NAMALWA (cell line): ENCODE results near the gene STRA8.

ENCODE experiments used
- DNase-seq: peaks from one replicate; pipeline ENCODE4 v3.0.0-alpha.2; 2015; ENCODE audit warnings: low spot score

The STRA8 gene

DNA sequence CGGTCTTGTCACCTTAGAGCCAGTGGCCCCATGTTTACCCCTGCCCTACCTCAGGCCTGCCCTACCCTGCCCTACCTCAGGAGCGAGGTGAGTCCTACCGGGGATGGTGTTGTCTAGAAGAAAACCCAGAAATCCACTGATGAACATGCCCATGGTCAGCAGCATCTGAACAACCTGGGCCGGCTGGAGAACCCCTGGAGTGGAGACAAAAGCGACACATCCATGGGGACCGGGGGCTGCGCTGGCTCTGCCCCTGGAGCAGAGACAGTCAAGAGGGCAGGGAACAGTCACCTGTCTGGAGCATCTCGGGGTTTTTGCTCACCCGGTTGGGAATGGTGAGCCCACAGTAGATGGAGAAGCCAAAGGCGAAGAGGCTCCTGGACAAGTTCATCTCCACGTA is 36.3 kb downstream of the STRA8 start:
- DNase-seq = no peak

DNA sequence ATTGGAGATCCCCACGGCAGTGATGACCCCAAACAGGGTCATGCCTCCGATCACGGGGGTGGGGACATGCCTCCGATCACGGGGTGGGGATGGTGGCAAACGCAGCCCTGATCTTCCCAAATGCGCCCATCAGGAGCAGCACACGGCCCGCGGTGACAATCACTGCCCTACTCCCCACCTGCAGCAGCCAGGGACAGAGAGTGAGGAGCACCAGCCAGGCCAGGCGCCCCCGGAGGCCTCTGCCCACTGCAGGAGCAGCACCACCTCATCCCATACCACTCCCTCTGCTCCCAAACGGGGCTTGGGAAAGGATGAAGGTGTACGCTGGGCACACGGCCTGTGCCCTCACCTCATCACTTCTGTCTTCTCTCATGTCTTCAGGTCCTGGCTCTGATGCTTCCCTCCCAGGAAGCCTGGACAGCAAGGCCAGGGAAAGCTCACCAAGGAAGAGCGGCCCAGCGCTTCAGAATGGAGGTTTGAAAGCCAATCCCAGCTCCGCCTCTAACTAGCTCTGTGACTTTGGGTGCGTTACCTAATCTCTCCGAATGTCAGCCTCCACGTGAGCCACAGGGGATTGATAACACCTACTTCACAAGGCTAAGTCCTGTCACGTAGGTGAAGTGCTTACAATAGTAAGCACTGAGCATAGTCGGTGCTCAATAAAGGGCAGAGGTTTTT is 37.1 kb downstream of the STRA8 start:
- no peak for DNase-seq

- no peak for DNase-seq
Measured at GRCh38 chr7:135271255-135271615, 37.6 kb downstream of the STRA8 start.

- no peak for DNase-seq
Measured at GRCh38 chr7:135272303-135272702, 38.7 kb downstream of the STRA8 start.

DNA sequence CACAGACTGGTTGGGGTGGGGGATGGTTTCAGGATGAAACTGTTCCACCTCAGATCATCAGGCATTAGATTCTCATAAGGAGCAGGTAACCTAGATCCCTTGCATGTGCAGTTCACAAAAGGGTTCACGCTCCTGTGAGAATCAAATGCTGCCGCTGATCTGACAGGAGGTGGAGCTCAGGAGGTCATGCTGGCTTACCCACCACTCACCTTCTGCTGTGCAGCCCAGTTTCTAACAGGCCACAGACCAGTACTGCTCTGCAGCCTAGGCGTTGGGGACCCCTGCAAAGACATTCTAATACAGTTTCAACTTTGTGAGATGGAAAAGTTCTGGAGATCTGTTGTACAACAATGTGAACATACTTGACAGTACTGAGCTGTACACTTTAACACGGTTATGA is 39.9 kb downstream of the STRA8 start:
- DNase-seq = no peak

- peak; percentile 94 for DNase-seq
Measured at GRCh38 chr7:135274495-135275268, 41.0 kb downstream of the STRA8 start.

GRCh38 chr7:135275971-135276580 is 42.4 kb downstream of the STRA8 start:
- DNase-seq = no peak

DNA sequence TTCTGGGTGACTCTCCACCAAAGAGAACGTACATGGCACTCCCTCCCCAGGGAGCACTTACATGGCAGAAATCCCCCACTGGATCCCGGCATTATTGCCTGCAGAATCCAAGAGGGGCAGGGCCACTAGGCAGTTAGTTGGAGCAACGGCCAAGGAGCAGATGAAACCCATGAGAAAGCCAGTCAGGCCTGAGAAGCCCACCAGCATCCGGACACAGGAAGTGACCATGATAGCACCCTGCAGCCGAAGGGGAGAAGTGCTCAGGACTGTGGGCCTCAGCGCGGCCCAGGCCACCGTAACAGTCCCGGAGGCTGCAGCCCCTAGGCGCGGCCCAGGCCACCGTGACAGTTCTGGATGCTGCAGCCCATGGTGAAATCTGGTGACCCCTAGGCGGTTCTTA is 43.5 kb downstream of the STRA8 start:
- no peak for DNase-seq

- peak; percentile 94 for DNase-seq
Measured at GRCh38 chr7:135281363-135281949, 47.8 kb downstream of the STRA8 start.

DNA sequence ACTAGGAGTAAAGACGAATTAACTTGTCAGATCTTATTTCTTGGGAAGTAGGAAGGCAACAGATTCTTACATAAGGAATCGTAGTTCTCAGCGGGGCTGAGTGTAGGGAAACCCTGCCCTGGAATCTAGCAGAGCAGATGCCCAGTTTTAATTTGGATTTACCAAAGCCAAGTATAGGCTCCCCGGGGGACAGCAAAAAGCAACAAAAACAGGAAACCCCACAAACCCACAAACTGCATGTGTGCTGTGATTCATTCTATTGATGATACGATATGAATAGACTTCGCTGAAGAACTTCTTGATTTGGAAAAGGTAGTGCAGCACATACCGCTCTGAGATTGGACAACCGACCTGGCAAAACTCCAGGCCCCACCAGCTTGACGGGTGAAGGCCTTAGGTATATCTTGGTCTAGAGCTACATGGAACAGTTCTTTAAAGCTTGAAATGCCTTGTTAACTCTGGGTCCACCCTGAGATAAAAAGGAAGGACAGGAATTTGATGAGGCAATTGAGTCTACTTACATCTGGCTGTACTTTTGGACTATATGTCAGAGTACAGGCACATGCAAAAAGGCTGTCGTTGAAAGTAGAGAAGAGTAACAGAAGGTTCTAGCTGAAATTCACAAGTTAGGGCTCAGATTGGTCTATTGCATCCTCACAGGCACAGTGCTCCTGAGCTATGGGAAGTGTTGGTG is 49.1 kb downstream of the STRA8 start:
- DNase-seq = no peak

DNA sequence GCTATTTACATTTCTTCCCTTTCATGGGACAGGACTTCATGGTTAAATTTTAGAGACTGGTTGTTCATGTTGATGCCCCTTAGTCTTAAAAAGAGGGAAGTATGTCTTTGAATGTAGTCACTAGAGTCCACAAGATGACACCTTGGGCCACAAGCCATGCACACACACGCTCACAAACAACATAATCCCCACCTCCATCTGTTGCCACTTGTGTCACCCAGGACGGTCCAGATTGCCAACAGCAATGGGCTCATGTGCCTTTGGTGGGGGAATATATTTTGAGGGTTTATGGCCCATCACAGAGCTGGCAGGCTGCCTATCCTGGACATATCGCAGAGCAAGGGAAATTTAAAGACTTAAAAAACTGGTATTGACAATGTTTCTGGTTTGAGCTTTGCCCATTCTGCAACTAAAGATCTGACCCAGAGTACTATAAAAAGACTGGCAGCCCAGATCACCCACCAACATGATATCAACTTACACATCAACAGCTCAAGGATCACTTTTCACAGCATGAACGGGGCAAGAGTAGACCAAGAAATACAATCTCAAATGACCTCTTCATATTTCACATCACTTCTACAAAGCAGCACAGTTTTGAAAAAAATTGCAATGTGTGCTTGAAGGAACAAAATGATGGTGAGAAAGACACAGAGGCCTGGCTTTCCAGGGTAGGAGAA is 50.5 kb downstream of the STRA8 start:
- DNase-seq = no peak

DNA sequence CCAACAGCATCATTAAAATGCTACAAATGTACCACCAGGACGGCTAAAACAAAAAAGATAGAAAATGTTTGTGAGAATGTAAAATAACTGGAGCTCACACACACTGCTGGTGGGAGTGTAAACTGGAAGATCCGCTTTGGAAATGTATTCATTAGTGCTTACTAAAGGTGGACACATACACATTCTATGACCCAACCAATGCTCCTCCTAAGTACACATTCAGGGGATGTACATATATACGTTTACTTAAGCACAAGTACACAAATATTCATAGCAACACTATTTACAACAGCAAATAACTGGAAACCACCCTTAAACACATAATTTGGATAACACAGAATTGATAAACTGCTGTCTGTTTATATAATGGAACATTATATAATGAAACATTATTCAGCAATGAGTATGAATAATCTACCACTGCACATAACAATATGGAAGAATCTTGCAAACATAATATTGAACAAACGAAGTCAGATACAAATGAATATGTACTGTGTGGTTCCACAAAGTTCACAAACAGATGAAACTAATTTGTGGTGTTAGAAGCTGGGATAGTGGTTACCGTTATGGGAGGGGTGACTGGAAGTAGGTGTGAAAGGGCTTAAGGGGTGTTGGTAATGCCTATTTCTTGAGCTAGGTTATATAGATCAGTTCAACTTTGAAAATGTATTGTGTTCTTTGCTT is 52.1 kb downstream of the STRA8 start:
- no peak for DNase-seq

DNA sequence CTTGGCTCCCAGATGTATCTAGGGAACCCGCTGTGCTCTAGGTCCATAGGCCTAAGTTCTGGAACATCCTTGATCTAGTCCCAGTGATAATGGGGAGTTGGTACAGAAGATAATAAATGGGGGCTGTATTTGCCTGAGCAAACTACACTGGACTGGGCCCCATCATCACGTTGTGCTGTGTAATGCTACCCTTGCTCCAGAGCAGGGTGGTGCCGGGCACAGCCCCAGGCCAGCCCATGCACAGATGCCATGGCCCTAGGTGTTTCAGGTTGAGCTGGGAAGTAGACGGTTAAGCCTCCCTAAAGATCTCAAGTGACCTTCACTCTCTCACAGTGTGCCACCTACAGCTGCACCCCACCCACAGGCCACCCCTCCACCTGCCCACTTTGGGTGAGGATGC is 53.2 kb downstream of the STRA8 start:
- no peak for DNase-seq

DNA sequence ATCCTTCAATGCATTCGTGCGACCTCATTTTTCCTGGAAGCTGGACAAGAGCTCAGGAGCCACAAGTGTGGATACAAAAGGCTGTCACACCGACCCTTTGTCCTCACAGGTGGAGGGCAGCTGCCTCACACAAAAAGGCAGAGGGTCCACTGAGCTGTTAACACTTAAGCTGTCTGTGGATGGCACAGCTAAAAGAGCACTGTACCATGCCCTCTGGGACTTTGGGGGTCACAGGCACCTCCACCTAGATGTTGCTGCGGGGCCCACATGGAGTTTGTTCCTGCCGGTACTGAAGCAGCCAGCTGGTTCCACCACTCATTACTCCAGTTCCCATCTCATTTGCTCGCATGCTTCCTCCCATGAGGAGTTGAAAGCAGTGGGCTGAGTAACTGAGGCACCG is 57.0 kb downstream of the STRA8 start:
- no peak for DNase-seq

- DNase-seq = no peak
Measured at GRCh38 chr7:135291809-135292253, 58.2 kb downstream of the STRA8 start.

GRCh38 chr7:135299235-135299634 is 65.6 kb downstream of the STRA8 start:
- DNase-seq = no peak

DNA sequence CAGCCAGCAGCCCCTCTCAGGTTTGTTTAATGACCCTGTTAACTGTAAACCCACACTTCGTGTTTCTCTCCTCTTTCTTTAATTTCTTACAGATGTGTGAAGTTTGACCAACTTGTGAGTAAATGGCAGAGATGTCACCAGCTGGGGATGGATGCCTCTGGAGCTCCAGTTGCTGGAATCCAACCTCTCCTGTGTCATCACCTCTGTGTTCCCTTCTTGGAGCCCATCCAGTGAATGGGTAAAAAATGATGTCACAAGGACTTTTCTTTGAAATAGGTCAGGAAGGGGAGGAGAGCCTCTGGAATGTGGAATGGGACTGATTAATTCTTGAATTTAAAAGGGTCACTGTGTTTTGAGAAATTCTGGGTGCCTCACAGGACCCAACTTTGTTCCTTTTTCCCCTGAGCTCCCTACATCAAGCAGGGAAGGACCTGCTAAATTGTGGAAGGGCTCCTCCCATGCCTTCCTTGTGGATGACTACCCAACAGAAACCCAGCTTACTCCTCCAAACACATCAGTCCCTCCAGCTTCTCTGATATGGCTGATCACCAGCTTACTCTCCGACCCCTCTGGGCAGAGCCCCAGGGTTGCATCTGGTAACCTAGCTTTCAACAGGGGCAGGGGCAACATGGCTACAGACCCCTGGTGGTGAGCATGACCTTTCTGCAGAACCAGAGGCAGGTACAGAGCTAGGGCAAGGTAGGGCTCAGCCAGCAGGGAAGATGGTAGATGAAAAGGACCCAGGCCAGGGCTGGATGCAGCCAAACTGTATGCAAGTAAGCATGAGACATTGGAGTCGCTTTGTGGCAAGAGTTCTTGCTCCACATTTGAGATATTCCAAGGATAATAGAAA is 67.5 kb downstream of the STRA8 start:
- no peak for DNase-seq
